HG03457 (cell line): ENCODE measurements around the gene SPAG8.

ENCODE experiments used
- ATAC-seq: cut with Tn5 transposase; IDR thresholded peaks from one replicate; pipeline ENCODE4 v1.9.1; 2021; ENCODE audit warnings: moderate number of reproducible peaks; ENCODE audit not compliant: unreplicated experiment

SPAG8 gene

DNA sequence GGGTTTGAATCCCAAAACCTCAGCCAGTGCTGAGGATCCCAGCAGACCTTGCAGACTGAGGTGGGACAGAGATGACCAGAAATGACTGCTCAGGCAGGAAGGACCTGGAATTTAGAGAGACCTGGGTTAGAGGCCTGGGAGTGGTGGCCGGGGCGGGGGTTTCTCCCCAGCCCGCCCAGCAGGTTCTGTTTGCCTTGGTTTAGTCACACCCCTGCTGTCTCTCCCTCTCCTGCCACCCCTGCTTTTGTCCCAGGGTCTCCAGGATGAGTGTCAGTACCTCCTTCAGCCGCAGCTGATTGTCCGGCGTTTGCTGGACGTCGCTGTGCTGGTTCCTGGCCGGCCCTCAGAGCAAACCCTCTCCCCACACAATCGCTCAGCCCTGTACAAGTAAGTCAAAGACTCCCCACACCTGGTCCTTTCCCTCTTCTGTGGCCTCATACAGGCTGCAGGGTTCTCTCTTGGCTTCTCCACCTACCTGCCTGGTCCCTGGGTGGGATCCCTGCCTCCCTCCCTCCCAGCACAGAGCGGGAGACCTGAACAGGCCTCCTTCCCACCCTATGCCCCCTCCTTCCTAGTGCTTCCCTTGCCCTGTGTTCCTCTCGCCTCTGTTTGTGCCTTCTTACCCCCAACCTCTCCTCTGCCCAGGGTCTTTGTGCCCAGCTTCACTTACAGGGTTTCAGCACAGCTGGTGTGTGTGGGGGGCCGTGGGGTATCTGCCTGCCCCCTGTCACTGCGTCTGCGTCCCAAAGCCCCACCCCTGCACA is 29.0 kb upstream of the SPAG8 start:
- ATAC-seq, result no peak

DNA sequence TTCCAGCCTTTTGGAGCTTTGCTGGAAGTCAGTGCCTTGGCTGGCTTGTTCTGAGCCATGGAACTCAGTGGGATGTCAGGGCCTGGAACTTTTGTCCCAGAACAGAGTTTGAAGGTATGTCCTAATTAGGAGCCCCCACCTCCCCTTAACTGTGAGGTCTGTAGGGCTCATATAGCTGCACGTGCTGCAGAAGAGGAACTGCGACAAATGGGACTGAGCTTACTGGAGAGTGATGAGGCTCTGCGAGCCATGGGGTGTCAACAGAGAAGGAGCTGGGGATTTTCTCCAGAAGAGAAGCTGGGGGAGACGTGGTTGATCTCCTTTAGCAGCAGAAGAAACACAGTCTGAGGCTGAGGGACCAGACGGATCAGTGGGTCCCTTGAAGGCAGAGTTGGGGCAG is 27.9 kb upstream of the SPAG8 start:
- no peak for ATAC-seq

DNA sequence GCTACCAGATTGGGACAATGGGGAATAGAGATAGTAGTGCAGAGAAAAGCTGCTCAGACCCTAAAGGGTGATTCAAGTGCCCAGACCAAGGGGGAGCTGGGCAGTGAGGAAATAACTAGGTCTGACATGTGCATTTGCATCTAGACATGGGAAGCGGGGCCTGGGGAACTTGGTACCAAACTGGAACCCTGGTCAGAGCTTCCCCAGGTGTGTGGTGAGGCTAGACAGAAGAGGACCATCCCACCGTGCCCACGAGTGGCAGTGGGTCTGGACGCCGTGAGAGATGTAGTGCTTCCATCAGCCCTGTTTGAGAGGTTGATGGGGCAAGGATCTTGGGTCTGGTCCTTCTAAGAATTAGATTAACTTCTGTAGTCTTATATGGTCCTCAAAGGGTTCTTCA is 24.5 kb upstream of the SPAG8 start:
- ATAC-seq, result no peak

DNA sequence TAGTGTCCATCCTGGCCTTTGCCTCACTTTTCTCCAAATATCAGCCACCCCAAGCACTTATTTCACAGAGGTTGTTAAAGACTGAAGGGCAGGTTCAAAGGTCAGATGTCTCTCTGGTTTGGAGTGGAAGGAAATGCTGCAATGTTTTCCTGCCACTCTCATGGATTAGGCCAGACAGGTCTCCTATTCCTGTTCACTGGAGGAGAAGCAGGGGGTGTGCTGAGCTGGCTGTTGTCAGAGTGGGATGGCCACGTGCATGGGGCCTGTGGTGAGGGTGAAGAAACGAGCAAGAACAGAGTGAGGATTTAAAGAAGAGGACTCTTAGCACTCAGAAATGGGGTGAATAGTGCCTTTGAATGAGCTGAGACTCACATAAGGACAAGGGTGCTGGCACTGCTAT is 23.7 kb upstream of the SPAG8 start:
- ATAC-seq, result no peak

DNA sequence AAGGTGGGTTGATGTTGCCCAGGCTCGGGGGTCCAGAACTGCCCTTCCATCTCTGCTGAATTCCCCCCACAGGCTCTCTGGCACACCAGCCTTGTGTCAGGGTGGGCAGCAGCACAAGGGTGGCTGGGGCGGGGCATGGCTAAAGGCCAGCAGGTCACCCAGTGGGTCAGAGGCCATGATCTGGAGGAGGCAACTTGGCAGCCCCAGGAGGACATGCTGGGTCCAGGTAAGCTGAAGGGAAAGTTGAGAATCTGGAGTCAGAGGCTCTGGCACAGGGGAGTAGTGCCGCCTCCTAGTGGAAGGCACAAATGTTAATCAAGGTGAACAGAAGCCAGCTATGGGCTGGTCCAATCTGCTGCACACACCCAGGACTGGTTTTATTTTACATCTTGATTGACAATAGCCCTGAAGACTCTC is 23.2 kb upstream of the SPAG8 start:
- no peak for ATAC-seq

DNA sequence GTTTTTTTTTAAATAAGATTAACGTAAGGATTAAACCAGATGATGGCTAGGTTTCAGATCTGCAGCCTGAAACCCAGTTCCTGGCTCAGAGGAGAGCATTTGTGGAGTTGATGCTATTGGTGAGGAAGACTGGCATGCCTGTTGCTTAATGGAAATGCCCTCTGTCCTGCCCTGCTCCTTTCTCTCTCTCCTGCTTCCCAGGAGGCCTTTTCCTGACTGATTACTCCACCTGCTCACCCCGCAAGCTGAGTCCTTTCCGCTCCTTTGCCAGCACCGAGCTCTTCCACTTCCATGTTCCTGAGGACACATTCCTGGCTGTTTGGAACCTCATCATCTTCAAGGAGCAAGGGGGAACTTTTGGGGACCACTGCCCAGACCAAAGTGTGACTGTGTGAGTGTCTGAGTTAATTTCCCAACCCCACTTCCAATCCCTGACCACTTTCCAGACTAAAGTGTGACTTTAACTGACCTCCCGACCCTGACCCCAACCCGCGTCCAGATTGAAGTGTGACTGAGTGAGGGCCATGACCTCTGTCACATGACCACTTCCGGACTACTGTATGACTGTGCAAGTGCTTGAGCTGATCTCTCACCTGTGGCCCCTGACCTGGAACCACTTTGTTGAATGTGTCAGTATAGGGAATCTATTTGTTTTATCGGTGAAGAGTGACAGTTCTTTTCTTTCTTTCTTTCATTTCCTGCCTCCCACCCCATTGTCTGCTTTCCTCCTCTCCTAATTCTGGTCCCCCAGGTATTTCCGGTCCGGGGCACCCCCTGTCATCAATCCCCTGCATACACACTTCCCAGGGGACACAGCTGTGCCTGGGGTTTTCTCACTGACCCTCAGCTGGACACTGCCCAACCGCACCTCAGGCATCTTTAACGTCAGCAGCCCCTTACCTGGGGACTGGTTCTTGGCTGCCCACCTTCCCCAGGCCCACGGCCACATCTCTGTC is 22.5 kb upstream of the SPAG8 start:
- no peak for ATAC-seq

DNA sequence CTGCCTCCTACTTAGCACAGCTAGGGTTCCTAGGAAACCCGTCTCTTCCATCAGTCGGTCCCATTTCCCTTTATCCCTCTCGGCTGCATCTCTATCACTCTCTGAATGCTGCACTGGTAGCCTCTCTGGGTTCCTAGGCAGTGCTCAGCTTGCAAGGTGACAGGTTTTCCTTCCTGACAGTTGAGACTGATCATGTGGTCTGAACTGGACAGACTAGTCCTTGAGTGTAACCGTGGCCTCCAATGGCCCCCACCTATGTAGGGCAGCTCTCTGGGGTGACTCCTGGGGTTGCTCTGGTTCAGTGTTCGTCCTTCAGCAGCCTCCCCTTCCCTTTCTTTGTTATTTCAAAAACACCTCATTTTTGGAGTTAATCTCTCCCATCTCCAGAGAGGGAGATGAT is 20.8 kb upstream of the SPAG8 start:
- ATAC-seq, result no peak

DNA sequence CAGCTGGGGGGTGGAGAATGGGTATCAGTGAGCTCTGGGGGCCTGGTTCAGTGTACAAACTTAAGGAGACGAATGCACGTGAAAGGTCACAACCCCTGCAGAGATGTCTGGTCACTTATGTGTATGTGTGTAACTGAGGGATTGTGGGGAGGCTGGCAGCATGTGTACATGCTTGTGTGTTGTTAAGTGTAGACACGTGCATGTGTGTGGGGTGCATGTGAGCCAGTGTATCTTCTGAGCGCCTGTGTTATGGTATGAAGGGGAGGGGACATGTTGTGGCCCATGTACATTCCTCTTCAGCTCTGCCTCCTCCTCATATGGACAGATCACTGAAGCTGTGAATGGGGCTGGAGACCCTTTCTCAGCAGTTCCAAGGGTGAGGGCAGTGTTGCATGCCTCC is 19.0 kb upstream of the SPAG8 start:
- ATAC-seq, result no peak

DNA sequence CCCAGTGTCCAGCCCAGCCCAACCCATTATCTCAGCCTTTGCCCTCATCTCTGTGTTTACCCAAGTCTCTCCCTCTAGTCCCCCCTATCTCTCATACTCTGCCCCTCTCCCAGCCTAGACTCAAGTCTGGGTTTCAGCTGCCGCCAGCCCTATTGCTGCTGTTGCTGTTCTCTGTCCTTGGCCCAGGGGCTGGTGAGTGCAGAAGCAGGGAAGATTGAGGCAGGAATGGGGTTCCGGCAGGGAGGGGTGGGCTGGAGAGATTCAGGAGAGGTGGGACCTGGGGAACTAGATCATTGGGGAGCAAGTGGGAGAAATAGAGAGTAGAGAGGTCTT is 17.7 kb upstream of the SPAG8 start:
- ATAC-seq, result no peak

DNA sequence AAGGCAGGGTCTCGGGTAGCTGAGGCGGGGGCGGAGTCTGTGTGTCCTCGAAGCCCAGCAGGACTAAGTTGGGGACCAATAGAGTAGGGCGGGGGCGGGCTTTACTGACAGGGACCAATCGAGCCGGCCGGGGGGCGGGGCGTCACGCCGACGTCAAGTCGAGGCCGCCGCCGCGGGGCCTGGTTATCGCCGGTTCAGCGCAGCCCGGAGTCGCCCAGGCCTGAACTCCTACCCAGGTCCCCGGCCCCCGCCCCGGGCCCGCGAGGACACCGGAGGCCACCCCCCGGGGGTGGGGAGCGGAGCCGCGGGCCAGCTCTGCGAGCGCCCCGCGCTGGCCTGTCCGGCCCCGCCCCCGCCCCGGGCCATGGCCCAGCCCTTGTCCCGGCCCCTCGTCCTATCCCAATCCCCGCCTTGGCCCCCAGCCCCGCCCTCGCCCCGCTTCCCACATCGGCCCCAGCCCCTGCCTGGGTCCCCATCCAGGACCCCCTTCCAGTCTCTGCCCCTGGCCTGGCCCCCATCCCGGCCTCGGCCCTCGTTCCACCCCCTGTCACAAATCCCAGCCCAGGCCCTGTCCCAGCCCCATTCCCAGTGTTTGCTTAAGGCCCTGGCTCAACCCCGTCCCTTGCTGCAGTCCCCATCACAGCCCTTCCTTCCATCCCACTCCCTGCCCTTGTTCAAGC is 17.2 kb upstream of the SPAG8 start, which contains the start of gene TMEM8B:
TSS of gene TMEM8B (plus strand) at position 145 of the 680 bp plus-strand sequence. CDS start at position 365, 220 bp downstream.
- ATAC-seq, result peak; percentile 53

DNA sequence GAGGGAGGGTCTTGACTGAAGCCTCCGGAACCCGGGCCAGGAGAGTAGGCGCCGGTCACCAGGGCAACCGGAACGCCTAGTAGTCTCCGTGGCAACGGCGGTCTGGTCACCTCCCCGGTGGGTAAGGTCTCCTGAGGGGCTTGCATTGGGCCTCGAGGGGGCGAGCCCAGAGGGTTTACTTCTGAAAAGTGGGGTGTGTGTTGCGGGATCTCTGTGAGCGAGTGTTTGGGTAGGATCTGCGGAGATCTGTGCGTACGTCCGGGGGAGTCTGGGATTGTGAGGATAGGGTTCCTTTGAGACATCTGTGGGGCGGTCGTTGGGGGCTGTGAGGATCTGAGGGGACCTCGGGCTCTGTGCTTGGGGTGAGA is 16.6 kb upstream of the SPAG8 start, which contains the start of gene FAM221B:
TSS of gene FAM221B (minus strand) at position 17 of the 368 bp plus-strand sequence. CDS start 2,571 bp downstream, outside the sequence.
- ATAC-seq, result no peak

DNA sequence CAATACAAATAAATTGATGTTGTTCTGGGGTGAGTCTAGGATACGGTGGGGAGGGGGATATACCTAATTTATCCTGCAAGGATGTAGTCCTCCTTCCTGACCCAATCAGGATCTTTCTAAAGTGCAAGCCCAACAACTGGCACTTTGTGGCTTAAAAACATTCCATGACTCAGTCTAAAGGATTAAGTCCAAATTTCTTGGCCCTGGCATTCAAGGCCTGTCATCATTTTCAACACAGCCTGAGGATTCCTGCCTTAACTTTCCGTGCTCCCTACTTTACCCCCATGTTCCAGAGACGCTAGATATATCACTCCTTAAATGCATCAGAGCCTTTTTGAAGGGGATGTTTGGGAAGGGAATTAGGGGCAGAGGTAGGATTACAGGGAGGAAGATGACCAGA is 15.4 kb upstream of the SPAG8 start:
- ATAC-seq, result no peak

DNA sequence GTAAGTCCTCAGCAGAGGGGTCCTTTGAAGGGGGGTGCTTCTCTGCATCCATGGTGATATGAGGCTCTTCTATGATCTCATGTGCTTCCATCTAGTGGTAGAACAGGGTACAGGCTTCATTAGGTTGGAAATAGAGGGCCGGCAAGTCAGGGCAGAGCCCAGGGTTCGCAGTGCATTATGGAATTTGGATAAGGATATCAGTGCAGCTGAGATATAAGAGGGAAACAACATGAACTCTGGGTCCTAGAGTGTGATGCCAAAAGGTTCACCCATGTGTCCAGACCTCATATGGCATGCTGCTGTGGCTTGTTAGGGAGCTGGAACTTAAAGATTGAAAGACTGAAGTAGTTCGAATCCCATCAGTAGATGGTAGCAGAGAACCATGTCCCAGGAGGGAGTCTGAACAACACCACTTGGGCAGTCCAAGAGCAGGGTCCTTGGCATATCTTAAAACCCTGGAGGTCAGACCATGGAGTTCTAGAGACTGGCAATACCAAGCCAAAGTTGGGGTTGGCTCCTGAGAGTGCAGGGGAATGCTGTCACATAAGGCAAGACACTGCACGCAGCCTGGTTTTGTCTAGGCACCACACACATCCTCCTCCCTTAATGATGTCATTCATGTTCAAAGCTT is 14.1 kb upstream of the SPAG8 start:
- no peak for ATAC-seq

DNA sequence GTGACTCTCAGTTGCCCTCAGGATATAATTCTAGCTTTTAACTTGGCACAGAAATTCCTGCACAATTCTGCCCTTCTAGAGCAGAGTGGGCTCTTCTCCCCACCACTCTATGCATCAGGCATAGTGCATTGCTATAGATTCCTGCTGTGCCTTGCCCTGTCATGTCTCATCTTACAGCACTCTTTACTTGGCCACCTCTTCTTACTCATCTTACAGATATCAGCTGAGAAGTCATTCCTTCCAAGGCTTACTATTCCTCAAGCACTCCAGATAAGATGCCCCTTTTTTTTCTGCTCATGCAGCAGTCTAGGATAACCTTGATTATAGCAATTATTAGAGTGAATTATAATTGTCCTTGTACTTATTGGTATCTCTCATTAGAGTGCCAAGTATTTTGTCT is 10.9 kb upstream of the SPAG8 start:
- no peak for ATAC-seq

DNA sequence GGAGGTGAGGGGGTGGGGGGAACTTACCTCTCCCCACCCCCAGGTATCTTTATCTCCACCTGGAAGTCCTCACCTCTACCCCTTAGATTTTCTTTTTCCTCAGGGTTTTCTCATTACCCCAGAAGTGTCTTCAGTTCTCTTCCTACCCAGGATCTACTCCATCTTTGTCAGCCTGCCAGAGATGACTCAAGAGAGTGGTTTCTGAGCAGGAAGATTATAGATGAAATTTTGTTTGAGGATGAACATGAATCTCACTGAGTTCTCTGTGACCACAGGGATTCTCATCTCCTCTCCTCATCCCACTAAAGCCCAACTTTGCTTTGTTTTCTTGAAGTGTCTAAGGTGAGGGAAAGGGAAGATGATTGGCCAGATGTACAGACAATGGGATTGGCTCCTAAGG is 8.0 kb upstream of the SPAG8 start:
- ATAC-seq, result no peak

DNA sequence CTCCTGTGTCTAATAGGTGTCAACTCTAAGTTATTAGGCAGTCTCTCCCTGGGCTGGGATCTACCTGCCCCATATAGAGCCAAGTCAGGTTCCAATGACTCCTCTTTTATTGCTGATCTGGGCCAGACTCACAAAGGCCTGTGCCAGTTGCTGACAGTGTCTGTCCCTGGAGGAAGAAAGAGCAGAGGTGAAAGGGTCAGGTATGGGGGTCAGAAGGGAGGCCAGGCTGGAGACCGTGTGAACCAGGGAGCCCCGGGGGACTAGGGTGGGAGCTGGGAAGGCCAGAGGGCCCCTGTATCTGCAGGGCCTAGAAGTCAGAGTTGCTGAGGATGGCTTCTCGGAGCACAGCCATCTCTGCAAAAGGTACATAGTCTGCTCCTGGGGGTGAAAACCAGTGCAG is 6.3 kb upstream of the SPAG8 start:
- no peak for ATAC-seq

DNA sequence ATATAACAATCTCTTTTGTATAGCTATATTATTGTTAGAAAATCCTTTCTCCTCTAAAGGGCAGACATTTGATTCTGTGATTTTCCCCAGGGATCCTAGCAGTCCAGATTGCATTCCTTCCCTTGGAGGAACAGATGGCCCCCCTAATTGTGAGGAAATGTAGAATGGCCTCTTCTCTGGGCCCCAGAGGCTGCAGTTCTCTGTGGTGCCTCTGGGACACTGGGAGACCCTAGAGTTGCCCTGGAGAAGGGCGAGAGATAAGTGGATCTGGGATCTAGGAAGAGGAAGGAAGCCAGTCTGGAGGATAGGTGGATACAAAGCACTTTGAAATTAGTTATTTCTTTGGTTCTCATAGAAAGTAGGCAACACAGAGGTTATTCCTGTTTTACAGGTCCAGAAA is 4.6 kb upstream of the SPAG8 start:
- no peak for ATAC-seq

DNA sequence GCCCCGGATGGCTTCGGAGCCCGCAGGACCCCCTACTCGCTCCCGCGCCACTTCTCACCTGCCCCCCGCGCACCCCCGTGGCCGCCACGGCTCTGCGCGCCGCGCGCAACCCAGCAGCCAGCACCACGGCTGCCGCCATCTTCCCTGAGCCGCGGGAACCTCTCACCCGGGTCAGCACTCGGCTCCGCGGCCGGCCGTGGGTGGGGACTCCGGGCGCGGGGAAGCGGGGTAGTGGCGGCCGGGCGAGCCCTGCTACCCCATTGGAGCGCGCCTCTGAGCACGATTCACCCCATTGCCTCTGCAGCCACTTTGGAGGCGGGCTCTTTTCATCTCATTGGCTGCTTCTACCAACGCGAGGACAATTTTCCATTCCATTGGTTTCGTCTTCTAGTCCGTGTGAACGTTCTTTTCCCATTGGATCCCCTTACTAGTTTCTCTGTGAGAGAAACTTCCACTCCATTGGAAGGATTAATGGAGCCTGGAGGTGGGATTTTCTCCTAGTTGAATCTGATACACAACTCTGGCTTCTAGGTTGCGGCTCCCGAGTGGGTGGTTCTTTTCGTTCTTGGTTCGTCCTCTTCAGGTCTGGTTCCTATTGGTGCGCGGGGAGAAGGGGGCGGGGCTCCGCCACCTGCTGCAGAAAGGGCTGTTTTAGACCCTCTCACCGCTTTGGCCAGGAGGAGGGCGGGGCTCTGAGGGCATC is 2.9 kb upstream of the SPAG8 start, which contains the start of gene HINT2:
TSS of gene HINT2 (minus strand) at position 202 of the 703 bp plus-strand sequence. CDS start at position 139, 63 bp downstream.
- peak; percentile 51 for ATAC-seq

DNA sequence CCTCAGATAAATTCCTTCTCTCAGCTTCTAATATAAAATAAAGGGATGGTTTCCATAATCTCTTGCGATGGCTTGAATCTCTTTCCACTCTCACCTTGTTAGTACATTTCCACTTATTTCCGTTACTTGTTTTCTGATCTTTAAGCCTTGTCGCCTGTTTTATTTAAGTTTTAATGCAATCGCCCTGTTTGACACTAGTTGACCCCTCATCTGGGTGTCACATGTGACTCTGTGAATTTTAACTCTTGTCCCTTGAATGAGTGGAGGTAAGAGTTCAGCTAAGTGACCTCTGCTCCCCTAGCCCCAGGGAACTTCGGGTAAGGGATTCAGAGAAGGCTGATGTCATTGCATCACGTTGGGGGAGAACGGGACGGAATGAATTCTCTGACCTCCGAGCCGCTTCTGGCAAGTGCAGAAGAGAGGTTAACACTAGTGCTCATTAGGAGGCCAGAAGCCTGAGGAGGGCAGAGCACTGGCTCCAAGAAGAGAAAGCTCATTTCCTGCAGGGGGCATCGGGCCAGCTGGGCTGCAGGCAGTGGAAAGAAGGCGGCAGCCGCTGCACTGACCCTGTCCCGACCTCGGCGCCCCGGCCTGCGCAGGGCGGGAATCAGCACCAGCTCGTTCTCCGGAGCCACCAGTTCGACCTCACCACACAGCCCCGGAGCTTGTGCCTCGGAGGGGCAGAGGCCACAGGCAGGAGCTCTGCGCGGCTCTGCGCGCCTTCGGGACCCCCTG is 2.2 kb upstream of the SPAG8 start:
- peak; percentile 19 for ATAC-seq
